DND-41 (cell line): ENCODE measurements around the gene NKAIN2.

ENCODE experiments used
- ATAC-seq: fragments of 200-7000 bp; cut with Tn5 transposase; 3 replicates; pipeline ENCODE4 v1.9.1; 2021; ENCODE audit warnings: low read depth; ENCODE audit not compliant: insufficient read depth
- DNase-seq: peaks from one replicate; pipeline ENCODE4 v3.0.0-alpha.2; 2020
- H2AFZ ChIP-seq: 2 replicates; pipeline ENCODE4 v1.6.0; 2012; ENCODE audit warnings: low read depth, low read length
- H3K27ac ChIP-seq: 2 replicates; pipeline ENCODE4 v1.5.1; 2012; ENCODE audit warnings: low read length, inconsistent platforms
- H3K27me3 ChIP-seq: fragments of 200-600 bp; sonication (generic); 2 replicates; pipeline ENCODE4 v1.6.0; 2012; ENCODE audit warnings: low read length, mild to moderate bottlenecking, inconsistent platforms; ENCODE audit not compliant: insufficient read depth, poor library complexity
- H3K36me3 ChIP-seq: 2 replicates; pipeline ENCODE4 v1.5.1; 2012; ENCODE audit warnings: low read length, inconsistent platforms; ENCODE audit not compliant: insufficient read depth
- H3K4me1 ChIP-seq: 2 replicates; pipeline ENCODE4 v1.5.1; 2012; ENCODE audit warnings: mild to moderate bottlenecking, low read length; ENCODE audit not compliant: insufficient read depth
- H3K4me2 ChIP-seq: 2 replicates; pipeline ENCODE4 v1.6.0; 2012; ENCODE audit warnings: mild to moderate bottlenecking, moderate library complexity, low read length, inconsistent platforms; ENCODE audit not compliant: insufficient read depth
- H3K4me3 ChIP-seq, 2 experiments: fragments of 200-600 bp in 1 of 2; shearing (Covaris generic) in 1 of 2; 2 replicates each; pipeline ENCODE4 v1.5.1; 2012 to 2016; ENCODE audit warnings: inconsistent platforms in 2 of 2, low read length in 2 of 2, mild to moderate bottlenecking in 2 of 2, low read depth in 1 of 2, moderate library complexity in 1 of 2
- H3K79me2 ChIP-seq: 2 replicates; pipeline ENCODE4 v1.6.0; 2012; ENCODE audit warnings: low read length, inconsistent platforms; ENCODE audit not compliant: insufficient read depth
- H3K9ac ChIP-seq: 2 replicates; pipeline ENCODE4 v1.6.0; 2012; ENCODE audit warnings: low read depth, mild to moderate bottlenecking, inconsistent platforms, low read length, moderate library complexity
- H3K9me3 ChIP-seq: 2 replicates; pipeline ENCODE4 v1.5.1; 2012; ENCODE audit warnings: low read length, moderate library complexity, mild to moderate bottlenecking, inconsistent platforms; ENCODE audit not compliant: insufficient read depth, severe bottlenecking
- H4K20me1 ChIP-seq: 2 replicates; pipeline ENCODE4 v1.6.0; 2012; ENCODE audit warnings: low read length; ENCODE audit not compliant: insufficient read depth
- CTCF ChIP-seq: IDR thresholded peaks from 2 replicates; pipeline ENCODE4 v1.5.1; 2012; ENCODE audit warnings: borderline replicate concordance, low read length, moderate library complexity, mild to moderate bottlenecking; ENCODE audit not compliant: poor library complexity, severe bottlenecking; ENCODE audit errors: extremely low read depth
- EZH2 ChIP-seq: IDR thresholded peaks from 3 replicates; pipeline ENCODE4 v1.6.1; 2012; ENCODE audit warnings: borderline replicate concordance, low read depth, mild to moderate bottlenecking, moderate library complexity, low read length, inconsistent platforms; ENCODE audit not compliant: severe bottlenecking

The NKAIN2 gene

GRCh38 chr6:123854201-123854600, 50.5 kb downstream of the NKAIN2 start:
- Histone ChIP-seq H3K4me1 (no peaks in the 10 kb centered on the region), H3K36me3 (no peaks in the 10 kb centered on the region), H2AFZ (no peak overlapping the region), H3K27me3 (no peaks in the 10 kb centered on the region), H4K20me1 (no peaks in the 10 kb centered on the region), H3K27ac (no peak overlapping the region), H3K4me2 (no peak overlapping the region), H3K4me3 (no peak overlapping the region), H3K79me2 (no peaks in the 10 kb centered on the region), H3K9me3 (no peaks in the 10 kb centered on the region), H3K9ac (no peak overlapping the region)
- no peak for TF ChIP-seq CTCF
- TF ChIP-seq EZH2 = no peak
- ATAC-seq = no peak
- DNase-seq = no peak

GRCh38 chr6:123855506-123855905, 51.8 kb downstream of the NKAIN2 start:
- no peak for ATAC-seq
- no peaks in the 10 kb centered on the region for H3K27me3 ChIP-seq
- no peak for DNase-seq
- no peak overlapping the region for H3K4me3 ChIP-seq
- no peaks in the 10 kb centered on the region for H3K9me3 ChIP-seq
- no peaks in the 10 kb centered on the region for H3K79me2 ChIP-seq
- TF ChIP-seq CTCF (no peak), EZH2 (no peak)
- no peaks in the 10 kb centered on the region for H3K36me3 ChIP-seq
- H3K27ac ChIP-seq = no peak overlapping the region
- no peak overlapping the region for H2AFZ ChIP-seq
- no peaks in the 10 kb centered on the region for H3K4me1 ChIP-seq
- H4K20me1 ChIP-seq = no peaks in the 10 kb centered on the region
- H3K4me2 ChIP-seq = no peak overlapping the region
- no peak overlapping the region for H3K9ac ChIP-seq

GRCh38 chr6:123859291-123859690, 55.6 kb downstream of the NKAIN2 start:
- H3K4me1 ChIP-seq = no peaks in the 10 kb centered on the region
- H3K9me3 ChIP-seq = no peaks in the 10 kb centered on the region
- H3K4me3 ChIP-seq = no peak overlapping the region
- no peaks in the 10 kb centered on the region for H3K27me3 ChIP-seq
- no peak overlapping the region for H3K4me2 ChIP-seq
- no peak overlapping the region for H3K27ac ChIP-seq
- H3K9ac ChIP-seq = no peak overlapping the region
- H4K20me1 ChIP-seq = no peaks in the 10 kb centered on the region
- DNase-seq = no peak
- no peaks in the 10 kb centered on the region for H3K79me2 ChIP-seq
- ATAC-seq = no peak
- TF ChIP-seq EZH2 (no peak), CTCF (no peak)
- H3K36me3 ChIP-seq = no peaks in the 10 kb centered on the region
- H2AFZ ChIP-seq = no peak overlapping the region

DNA sequence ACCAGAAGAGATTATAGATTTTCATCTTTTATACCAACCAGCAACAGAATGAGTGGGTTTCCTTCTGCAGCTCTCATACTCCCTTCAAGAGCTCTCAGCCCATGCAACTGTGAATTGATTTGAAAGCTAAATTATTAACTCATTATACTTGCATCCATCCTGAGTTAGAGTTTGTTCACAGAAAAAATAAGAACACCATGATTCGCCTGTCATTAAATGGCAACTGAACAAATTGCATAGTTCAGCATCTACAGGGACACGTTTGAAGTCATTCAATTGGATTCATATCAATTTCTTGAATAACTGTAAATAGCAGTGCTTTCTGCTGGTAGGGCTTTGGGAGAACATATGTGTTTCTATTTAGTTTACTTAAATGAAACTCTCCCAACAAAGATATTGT, 65.7 kb downstream of the NKAIN2 start:
- Histone ChIP-seq H3K36me3 (no peaks in the 10 kb centered on the region), H3K4me1 (no peaks in the 10 kb centered on the region), H3K9me3 (no peaks in the 10 kb centered on the region), H3K79me2 (no peaks in the 10 kb centered on the region), H3K27ac (no peak overlapping the region), H2AFZ (no peak overlapping the region), H3K9ac (no peak overlapping the region), H3K27me3 (no peaks in the 10 kb centered on the region), H3K4me2 (no peak overlapping the region), H4K20me1 (no peaks in the 10 kb centered on the region), H3K4me3 (no peak overlapping the region)
- DNase-seq (no peak), ATAC-seq (no peak)
- no peak for TF ChIP-seq CTCF
- no peak for TF ChIP-seq EZH2
